22Rv1 (cell line): ENCODE data around the gene ANO8.

ENCODE experiments used
- ZFX ChIP-seq: fragments of 450-650 bp; IDR thresholded peaks from 2 replicates; pipeline ENCODE4 v1.6.1; 2017; ENCODE audit warnings: antibody characterized with exemption, borderline replicate concordance
- TF ChIP-seq, protein P1 (sequence below): fragments of 450-650 bp; IDR thresholded peaks from 2 replicates; pipeline ENCODE4 v1.5.1; 2017; ENCODE audit warnings: mild to moderate bottlenecking

DNA sequence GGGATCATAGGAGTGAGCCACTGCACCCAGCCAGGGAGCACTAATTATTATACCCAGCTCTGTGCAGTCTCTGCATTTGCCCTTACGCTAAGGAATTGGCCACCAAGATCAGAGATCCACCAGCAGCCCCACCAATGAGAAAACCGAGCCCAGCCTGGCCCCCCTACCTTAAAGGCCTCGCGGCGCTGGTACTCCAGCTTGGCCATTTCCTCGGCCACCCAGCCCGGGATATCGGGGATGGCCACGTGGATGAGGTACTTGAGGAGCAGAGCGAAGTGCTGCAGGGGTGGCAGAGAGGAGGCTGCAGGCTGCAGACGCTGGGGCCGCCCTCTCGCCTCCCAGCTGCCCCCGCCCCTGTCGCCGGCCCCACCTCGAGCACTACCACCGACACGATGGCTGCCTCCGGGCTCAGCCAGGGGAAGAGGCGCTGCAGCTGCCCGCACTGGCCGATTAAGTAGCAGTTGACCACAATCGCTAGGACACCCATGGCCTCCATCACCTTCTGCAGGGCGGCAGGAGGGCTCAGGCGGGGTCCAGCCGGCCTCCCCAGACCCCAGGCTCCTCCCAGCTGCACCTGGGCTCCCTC is 7.5 kb downstream of the ANO8 start:
- TF ChIP-seq, protein P1, sequence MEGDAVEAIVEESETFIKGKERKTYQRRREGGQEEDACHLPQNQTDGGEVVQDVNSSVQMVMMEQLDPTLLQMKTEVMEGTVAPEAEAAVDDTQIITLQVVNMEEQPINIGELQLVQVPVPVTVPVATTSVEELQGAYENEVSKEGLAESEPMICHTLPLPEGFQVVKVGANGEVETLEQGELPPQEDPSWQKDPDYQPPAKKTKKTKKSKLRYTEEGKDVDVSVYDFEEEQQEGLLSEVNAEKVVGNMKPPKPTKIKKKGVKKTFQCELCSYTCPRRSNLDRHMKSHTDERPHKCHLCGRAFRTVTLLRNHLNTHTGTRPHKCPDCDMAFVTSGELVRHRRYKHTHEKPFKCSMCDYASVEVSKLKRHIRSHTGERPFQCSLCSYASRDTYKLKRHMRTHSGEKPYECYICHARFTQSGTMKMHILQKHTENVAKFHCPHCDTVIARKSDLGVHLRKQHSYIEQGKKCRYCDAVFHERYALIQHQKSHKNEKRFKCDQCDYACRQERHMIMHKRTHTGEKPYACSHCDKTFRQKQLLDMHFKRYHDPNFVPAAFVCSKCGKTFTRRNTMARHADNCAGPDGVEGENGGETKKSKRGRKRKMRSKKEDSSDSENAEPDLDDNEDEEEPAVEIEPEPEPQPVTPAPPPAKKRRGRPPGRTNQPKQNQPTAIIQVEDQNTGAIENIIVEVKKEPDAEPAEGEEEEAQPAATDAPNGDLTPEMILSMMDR, result no peak
- no peak for TF ChIP-seq ZFX
